HG03103 (cell line): ENCODE data around the gene NCDN.
"Not testable (repeated sequence)": the region's sequence is repeated elsewhere in the genome, so short reads cannot be mapped to it uniquely, and the experiment has no call there.

ENCODE experiments used
- ATAC-seq: cut with Tn5 transposase; IDR thresholded peaks from one replicate; pipeline ENCODE4 v1.9.1; 2021; ENCODE audit warnings: low read depth; ENCODE audit not compliant: unreplicated experiment

NCDN gene

GRCh38 chr1:35568975-35569395 lies 11.4 kb downstream of the NCDN start:
- no peak for ATAC-seq

- ATAC-seq, result no peak
Observed at GRCh38 chr1:35569936-35570335, 12.3 kb downstream of the NCDN start.

GRCh38 chr1:35570589-35571137 lies 13.1 kb downstream of the NCDN start:
- no peak for ATAC-seq

GRCh38 chr1:35571263-35571662 lies 13.7 kb downstream of the NCDN start:
- ATAC-seq, result no peak

GRCh38 chr1:35572296-35572695 lies 14.7 kb downstream of the NCDN start:
- ATAC-seq, result no peak

GRCh38 chr1:35573198-35574124 lies 15.9 kb downstream of the NCDN start, which contains the start of gene TFAP2E:
TFAP2E (plus strand) TSS chr1:35573314; CDS start chr1:35573578, 264 bp downstream.
- ATAC-seq, result no peak

- no peak for ATAC-seq
Observed at GRCh38 chr1:35574125-35574654, 16.6 kb downstream of the NCDN start.

- no peak for ATAC-seq
Observed at GRCh38 chr1:35574655-35575415, 17.2 kb downstream of the NCDN start.

- ATAC-seq, result no peak
Observed at GRCh38 chr1:35575416-35575958, 17.9 kb downstream of the NCDN start.

GRCh38 chr1:35576061-35576765 lies 18.6 kb downstream of the NCDN start:
- no peak for ATAC-seq

GRCh38 chr1:35576766-35577070 lies 19.1 kb downstream of the NCDN start:
- not testable (repeated sequence) for ATAC-seq

- no peak for ATAC-seq
Observed at GRCh38 chr1:35577071-35577998, 19.7 kb downstream of the NCDN start.

GRCh38 chr1:35580949-35581388 lies 23.4 kb downstream of the NCDN start:
- ATAC-seq, result no peak

- ATAC-seq, result not testable (repeated sequence)
Observed at GRCh38 chr1:35581621-35582020, 24.0 kb downstream of the NCDN start.

- ATAC-seq, result no peak
Observed at GRCh38 chr1:35585281-35585680, 27.7 kb downstream of the NCDN start.

GRCh38 chr1:35585805-35586204 lies 28.2 kb downstream of the NCDN start:
- ATAC-seq, result not testable (repeated sequence)

- no peak for ATAC-seq
Observed at GRCh38 chr1:35586808-35587207, 29.2 kb downstream of the NCDN start.

GRCh38 chr1:35587736-35588135 lies 30.1 kb downstream of the NCDN start:
- ATAC-seq, result no peak
